Measurements from ENCODE around the gene BEX3.
"Not testable (repeated sequence)": the region's sequence is repeated elsewhere in the genome, so short reads cannot be mapped to it uniquely, and the experiment has no call there.

Gene BEX3

GRCh38 chrX:103376979-103377324, 614 bp downstream of the BEX3 start:
- no peak for DNase-seq (ENCODE audit: low read depth)
- H3K4me3 ChIP-seq (ENCODE audit: low read depth, low read length), result peak overlapping the region; percentile 68

DNA sequence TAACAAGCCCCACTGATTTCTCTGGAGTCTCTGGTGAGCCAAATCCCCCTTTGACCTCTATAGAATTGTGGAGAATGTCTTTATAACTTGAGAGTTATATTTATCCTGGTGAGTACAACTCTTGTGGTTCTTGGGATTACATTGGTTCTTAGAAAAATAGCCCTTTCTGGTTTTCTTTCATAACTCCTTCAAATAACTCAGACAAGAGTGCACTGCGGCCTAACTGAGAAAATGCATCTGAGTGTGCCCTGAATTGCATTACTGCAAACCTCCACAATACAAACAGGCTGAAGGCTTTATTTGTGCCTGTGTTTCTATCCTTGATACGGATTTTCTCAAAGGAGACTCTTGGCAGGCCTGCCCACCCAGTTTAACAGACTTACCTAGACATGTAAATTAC, 2.7 kb downstream of the BEX3 start:
- TF ChIP-seq CTCF (IDR thresholded peaks at IDR 0.05; ENCODE audit: control insufficient read depth, extremely low read depth, insufficient read depth), result no peak
- DNase-seq (ENCODE audit: low read depth), result no peak
- H3K4me3 ChIP-seq (ENCODE audit: low read depth, low read length), result no peak overlapping the region

More at GRCh38 chrX:103376979-103377324, 614 bp downstream of the BEX3 start:
- no peak for TF ChIP-seq CTCF (IDR thresholded peaks at IDR 0.05; ENCODE audit: control insufficient read depth, extremely low read depth, insufficient read depth)

- no peak for DNase-seq (ENCODE audit: low read depth)
- TF ChIP-seq CTCF (IDR thresholded peaks at IDR 0.05; ENCODE audit: control insufficient read depth, extremely low read depth, insufficient read depth), result no peak
- H3K4me3 ChIP-seq (ENCODE audit: low read depth, low read length), result no peak overlapping the region
Observed at GRCh38 chrX:103382877-103383276, 6.5 kb downstream of the BEX3 start.

- no peak for TF ChIP-seq CTCF (IDR thresholded peaks at IDR 0.05; ENCODE audit: control insufficient read depth, extremely low read depth, insufficient read depth)
- H3K4me3 ChIP-seq (ENCODE audit: low read depth, low read length), result no peak overlapping the region
- DNase-seq (ENCODE audit: low read depth), result no peak
Observed at GRCh38 chrX:103384672-103385071, 8.3 kb downstream of the BEX3 start.

GRCh38 chrX:103385283-103385830, 9.0 kb downstream of the BEX3 start:
- not testable (repeated sequence) for H3K4me3 ChIP-seq (ENCODE audit: low read depth, low read length); DNase-seq (ENCODE audit: low read depth)

DNA sequence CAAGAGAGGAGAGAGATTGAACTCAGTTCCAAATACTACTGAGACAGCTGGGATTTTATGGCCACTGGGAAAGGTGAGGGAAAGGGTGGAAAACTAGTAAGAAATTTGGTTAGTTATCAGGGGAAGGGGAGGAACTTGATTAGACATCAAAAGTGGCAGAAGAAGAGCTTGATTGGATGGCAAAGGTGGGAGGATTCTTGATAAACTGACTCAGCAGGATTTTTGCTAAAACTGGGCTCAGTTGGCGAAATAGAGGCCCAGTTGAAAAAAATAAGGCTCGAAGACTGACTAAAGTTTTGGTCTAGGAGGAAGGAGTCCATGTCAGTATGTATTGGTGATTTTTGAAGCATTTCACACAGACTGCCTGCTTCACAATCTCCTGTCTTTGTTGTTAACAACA, 10.0 kb downstream of the BEX3 start:
- no peak for TF ChIP-seq CTCF (IDR thresholded peaks at IDR 0.05; ENCODE audit: control insufficient read depth, extremely low read depth, insufficient read depth)
- H3K4me3 ChIP-seq (ENCODE audit: low read depth, low read length), result no peak overlapping the region
- DNase-seq (ENCODE audit: low read depth), result no peak

- TF ChIP-seq CTCF (IDR thresholded peaks at IDR 0.05; ENCODE audit: control insufficient read depth, extremely low read depth, insufficient read depth), result no peak
- no peak for DNase-seq (ENCODE audit: low read depth)
- H3K4me3 ChIP-seq (ENCODE audit: low read depth, low read length), result no peak overlapping the region
Observed at GRCh38 chrX:103393487-103393886, 17.1 kb downstream of the BEX3 start.

All from LNCaP clone FGC (cell line).